Measurements from ENCODE around the gene CNTNAP5. TPM values are rescaled to one million over a fixed set of nuclear protein-coding genes. Genes with fewer than 3 reads are reported as not detected.

Gene CNTNAP5
- total RNA-seq, 1 donor from 2014 or later: not detected

- H3K27me3 ChIP-seq (ENCODE audit: control insufficient read depth, insufficient read depth, low read length): no peaks in the 10 kb centered on the region
- TF ChIP-seq, protein P1, sequence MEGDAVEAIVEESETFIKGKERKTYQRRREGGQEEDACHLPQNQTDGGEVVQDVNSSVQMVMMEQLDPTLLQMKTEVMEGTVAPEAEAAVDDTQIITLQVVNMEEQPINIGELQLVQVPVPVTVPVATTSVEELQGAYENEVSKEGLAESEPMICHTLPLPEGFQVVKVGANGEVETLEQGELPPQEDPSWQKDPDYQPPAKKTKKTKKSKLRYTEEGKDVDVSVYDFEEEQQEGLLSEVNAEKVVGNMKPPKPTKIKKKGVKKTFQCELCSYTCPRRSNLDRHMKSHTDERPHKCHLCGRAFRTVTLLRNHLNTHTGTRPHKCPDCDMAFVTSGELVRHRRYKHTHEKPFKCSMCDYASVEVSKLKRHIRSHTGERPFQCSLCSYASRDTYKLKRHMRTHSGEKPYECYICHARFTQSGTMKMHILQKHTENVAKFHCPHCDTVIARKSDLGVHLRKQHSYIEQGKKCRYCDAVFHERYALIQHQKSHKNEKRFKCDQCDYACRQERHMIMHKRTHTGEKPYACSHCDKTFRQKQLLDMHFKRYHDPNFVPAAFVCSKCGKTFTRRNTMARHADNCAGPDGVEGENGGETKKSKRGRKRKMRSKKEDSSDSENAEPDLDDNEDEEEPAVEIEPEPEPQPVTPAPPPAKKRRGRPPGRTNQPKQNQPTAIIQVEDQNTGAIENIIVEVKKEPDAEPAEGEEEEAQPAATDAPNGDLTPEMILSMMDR (IDR thresholded peaks at IDR 0.05; ENCODE audit: insufficient read depth, low read length, poor library complexity, severe bottlenecking): no peak
- no peak overlapping the region for H3K4me3 ChIP-seq (ENCODE audit: low read depth, low read length)
- DNase-seq (ENCODE audit: low read depth): no peak
- H3K36me3 ChIP-seq (ENCODE audit: control insufficient read depth, insufficient read depth, low read length): no peaks in the 10 kb centered on the region
Measured at GRCh38 chr2:124835331-124835730, 810.2 kb downstream of the CNTNAP5 start.

DNA sequence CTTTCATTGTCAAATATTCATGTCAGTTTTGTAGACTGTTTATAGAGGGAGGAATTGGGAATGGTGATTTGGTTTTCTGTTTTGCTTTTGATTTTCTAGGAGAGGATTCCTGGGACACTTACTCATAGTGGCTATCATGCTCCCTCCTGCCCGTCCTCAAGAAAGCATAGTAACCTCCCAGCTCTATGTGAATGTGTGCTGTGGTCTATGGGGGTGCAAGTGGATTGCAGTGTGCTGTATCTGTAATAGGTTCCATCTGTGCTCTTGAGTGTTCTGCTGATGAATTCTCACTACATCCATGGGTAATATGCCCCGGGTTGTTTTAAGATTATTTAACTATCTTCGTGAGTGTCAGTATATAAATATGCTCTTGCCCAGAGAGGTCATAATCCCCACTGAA, 811.3 kb downstream of the CNTNAP5 start:
- TF ChIP-seq, protein P1 (IDR thresholded peaks at IDR 0.05; ENCODE audit: insufficient read depth, low read length, poor library complexity, severe bottlenecking): no peak
- no peaks in the 10 kb centered on the region for H3K36me3 ChIP-seq (ENCODE audit: control insufficient read depth, insufficient read depth, low read length)
- H3K4me3 ChIP-seq (ENCODE audit: low read depth, low read length): no peak overlapping the region
- H3K27me3 ChIP-seq (ENCODE audit: control insufficient read depth, insufficient read depth, low read length): no peaks in the 10 kb centered on the region
- DNase-seq (ENCODE audit: low read depth): no peak

GRCh38 chr2:124837496-124837895, 812.4 kb downstream of the CNTNAP5 start:
- Histone ChIP-seq H3K4me3 (ENCODE audit: low read depth, low read length) (no peak overlapping the region), H3K27me3 (ENCODE audit: control insufficient read depth, insufficient read depth, low read length) (no peaks in the 10 kb centered on the region), H3K36me3 (ENCODE audit: control insufficient read depth, insufficient read depth, low read length) (no peaks in the 10 kb centered on the region)
- no peak for DNase-seq (ENCODE audit: low read depth)
- TF ChIP-seq, protein P1 (IDR thresholded peaks at IDR 0.05; ENCODE audit: insufficient read depth, low read length, poor library complexity, severe bottlenecking): no peak

GRCh38 chr2:124838406-124838805, 813.3 kb downstream of the CNTNAP5 start:
- TF ChIP-seq, protein P1 (IDR thresholded peaks at IDR 0.05; ENCODE audit: insufficient read depth, low read length, poor library complexity, severe bottlenecking): no peak
- H3K4me3 ChIP-seq (ENCODE audit: low read depth, low read length): no peak overlapping the region
- H3K27me3 ChIP-seq (ENCODE audit: control insufficient read depth, insufficient read depth, low read length): no peaks in the 10 kb centered on the region
- no peak for DNase-seq (ENCODE audit: low read depth)
- no peaks in the 10 kb centered on the region for H3K36me3 ChIP-seq (ENCODE audit: control insufficient read depth, insufficient read depth, low read length)

DNA sequence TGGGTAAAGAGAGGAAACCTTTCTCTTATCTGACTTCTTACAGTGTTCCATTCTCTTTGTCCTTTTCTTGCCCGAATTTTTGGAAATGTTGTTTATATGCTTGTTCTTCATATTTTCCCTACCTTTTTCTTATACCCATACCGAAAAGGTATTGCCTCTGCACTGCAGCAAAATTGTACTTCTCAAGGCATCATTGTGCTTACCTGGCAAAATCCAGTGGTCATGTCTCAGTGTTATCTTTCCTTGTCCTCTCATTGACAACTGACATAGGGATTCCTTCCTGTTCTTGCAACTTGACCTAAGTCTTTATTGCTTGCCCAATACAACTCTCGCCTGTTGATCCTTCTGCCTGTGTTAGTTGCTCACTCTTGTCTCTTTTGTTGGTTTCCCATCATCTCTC, 842.2 kb downstream of the CNTNAP5 start:
- H3K27me3 ChIP-seq (ENCODE audit: control insufficient read depth, insufficient read depth, low read length): no peaks in the 10 kb centered on the region
- TF ChIP-seq, protein P1 (IDR thresholded peaks at IDR 0.05; ENCODE audit: insufficient read depth, low read length, poor library complexity, severe bottlenecking): no peak
- no peaks in the 10 kb centered on the region for H3K36me3 ChIP-seq (ENCODE audit: control insufficient read depth, insufficient read depth, low read length)
- no peak overlapping the region for H3K4me3 ChIP-seq (ENCODE audit: low read depth, low read length)
- no peak for DNase-seq (ENCODE audit: low read depth)

DNA sequence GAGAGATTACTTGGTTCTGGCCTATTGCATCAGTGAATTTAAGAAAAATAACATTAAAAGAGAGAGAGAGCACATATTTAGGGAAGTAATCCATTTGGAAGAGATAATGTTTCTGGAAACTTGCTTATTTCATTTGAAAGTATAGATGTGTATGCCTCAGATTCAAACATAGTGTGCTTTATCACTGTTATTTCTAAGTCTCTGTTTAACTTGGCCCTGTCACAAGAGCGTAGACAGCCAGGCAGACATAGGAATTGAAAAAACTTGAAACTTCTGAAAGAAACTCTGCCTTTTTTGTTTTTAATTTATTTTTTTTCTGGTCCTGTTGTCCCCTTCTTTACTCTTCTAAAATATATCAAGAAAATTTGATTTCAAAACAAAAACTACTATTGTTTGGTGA, 849.1 kb downstream of the CNTNAP5 start:
- Histone ChIP-seq H3K27me3 (ENCODE audit: control insufficient read depth, insufficient read depth, low read length) (no peaks in the 10 kb centered on the region), H3K36me3 (ENCODE audit: control insufficient read depth, insufficient read depth, low read length) (no peaks in the 10 kb centered on the region), H3K4me3 (ENCODE audit: low read depth, low read length) (no peak overlapping the region)
- no peak for DNase-seq (ENCODE audit: low read depth)
- TF ChIP-seq, protein P1 (IDR thresholded peaks at IDR 0.05; ENCODE audit: insufficient read depth, low read length, poor library complexity, severe bottlenecking): no peak

Measured in kidney epithelial cell (primary cell).